GM15510 (cell line): ENCODE data around the gene TNRC6C.

Experiments
- POLR2A ChIP-seq: IDR thresholded peaks from 3 replicates; pipeline ENCODE4 v1.6.1; 2011; ENCODE audit warnings: borderline replicate concordance; ENCODE audit not compliant: insufficient read length; ENCODE audit errors: extremely low read depth

Gene TNRC6C

DNA sequence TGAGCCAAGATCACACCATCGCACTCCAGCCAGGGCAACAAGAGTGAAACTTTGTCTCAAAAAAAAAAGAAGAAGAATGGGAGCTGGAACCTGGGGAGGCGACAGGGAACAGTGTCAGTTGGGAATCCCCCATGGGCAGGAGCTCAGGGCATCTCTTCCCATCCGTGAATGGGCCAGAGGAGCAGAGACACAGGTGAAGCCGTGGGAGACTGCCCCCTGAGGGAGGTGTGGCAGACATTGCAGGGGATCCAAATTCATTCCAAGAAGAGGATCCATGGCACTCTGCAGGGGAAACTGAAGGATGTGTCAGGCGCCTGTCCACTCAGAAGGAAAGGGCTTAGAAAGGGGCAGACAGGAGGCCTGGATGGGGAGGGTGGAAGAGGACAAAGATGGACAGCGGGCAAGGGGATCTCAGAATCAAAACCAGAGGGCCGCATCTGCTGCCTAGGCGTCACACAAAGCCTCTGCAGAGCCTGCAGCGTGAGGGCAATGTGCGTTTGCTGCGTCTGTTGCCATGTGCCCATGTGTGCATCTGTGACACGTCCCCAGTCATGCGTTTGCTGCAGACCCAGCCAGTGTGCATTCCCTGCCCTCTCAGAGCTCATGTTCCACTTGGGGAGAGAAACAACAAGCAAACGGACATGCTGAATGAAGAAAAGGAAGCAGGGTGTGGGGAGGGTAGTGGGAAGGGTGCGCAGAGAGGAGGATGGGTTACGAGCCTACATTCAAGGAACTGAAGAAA, 30.6 kb upstream of the TNRC6C start:
- no peak for TF ChIP-seq POLR2A

DNA sequence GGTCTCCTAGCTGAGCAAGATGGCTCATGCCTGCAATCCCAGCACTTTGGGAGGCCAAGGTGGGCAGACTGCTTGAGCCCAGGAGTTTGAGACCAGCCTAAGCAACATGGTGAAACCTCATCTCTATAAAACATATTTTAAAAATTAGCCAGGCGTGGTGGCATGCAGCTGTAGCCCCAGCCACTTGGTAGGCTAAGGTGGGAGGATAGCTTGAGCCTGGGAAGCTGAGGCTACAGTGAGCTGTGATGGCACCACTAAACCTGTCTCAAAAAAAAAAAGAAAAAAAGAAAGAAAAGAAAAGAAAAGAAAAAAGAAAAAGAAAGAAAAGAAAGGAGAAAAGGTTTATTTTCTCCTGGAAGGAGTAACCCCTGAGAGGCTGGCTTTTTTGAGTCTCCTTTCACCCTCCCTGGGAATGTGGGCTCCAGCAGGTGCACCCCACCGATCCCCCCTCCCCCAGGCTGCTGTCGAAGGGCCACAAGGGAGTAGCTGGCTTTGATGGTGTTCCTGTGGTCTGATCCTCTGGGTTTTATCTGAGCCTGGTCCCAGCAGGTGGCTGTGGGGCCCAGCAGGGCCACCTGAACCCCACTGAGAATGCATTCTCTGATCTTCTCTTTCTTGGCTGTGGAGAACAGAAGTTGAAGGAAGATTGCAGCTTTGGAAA, 29.9 kb upstream of the TNRC6C start:
- TF ChIP-seq POLR2A: no peak

DNA sequence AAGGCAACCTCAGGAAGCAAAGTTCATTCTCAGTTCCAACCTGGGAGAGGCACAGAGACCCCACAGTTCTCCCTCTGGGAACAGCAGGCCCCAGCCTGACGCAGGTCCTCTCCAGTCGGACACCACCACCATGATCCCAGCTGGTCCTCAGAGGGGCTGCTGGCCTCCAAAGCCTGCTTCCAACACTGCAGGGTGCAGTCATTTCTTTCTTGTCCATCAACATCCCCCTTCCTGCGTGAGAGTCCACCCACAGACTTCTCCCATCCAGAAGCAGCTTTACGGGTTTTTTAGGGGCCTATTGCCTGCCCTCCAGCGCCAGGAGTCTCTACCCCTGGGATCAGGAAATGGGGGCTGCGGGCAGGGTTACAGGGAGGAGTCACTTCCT, 29.3 kb upstream of the TNRC6C start:
- no peak for TF ChIP-seq POLR2A

DNA sequence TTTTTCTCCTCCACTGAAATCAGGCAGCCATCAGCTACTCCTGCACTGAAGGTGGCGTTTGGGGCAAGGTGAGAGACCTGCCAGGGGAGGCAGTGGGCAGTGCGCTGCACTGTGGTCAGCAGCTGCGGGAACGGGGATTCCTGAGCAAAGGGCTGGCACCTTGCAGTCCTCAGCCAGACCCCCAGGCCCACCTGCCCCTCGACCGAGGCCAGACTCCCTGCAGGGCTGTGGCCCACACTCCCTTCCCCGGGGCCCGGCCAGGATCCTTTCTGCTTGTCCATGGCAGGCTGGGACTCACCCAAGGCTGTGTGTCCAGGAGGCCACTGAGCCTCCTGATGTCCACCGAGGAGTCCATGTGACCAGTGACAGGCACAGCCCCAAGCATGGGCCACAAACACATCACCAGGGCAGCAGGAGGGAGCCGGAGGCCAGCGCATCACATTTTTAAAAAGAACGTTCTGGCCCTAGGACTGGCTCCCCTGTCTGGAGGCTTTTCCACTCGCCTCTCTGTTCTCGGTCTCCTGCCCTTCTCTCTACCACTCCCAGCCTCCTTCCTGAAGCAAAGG, 28.5 kb upstream of the TNRC6C start:
- TF ChIP-seq POLR2A: no peak

DNA sequence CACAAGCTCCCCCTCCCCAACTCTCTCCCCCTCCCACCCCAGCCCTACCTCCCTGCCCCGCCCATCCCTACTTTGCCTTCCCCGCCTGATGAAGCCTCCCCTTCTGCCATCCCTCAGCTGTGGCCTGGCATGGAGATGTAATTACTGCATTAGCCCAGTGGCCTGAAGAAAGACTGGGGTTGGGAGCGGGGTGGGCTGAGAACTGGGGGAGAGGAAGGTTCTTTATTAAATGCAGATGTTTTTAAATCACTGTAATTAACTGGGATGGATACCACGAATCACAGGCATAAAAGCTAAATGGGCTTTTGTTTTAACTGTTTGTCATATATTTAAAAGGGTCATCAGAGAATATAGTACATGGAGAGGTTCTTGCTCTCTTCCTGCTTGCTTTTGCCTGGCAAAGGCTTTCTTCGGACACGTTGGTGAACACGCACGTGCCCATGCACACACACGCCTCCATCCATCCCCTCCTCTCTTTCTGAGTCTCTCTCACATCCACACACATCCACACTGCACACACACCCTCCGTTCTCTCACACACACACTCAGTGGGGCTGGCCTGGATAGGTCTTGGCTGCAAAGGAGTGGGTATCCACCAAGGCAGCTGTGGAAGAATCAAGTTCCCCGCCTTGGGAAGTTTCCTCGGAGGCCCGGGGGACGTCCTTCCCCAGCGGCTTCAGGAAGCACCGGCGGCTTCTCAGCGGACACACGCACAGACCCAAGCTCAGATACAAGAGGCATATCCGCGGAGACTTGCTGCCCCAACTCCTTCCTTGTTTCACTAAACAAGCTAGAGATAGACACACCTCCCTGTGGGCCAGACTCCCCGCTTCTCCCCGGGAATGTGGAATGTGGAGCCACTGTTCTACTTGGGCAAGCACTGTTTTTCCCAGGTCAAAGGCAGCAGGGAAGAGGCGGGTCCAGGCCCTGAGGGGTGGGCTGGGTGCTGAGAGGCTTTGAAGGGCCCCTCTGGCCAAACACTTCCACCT, 27.4 kb upstream of the TNRC6C start:
- no peak for TF ChIP-seq POLR2A

DNA sequence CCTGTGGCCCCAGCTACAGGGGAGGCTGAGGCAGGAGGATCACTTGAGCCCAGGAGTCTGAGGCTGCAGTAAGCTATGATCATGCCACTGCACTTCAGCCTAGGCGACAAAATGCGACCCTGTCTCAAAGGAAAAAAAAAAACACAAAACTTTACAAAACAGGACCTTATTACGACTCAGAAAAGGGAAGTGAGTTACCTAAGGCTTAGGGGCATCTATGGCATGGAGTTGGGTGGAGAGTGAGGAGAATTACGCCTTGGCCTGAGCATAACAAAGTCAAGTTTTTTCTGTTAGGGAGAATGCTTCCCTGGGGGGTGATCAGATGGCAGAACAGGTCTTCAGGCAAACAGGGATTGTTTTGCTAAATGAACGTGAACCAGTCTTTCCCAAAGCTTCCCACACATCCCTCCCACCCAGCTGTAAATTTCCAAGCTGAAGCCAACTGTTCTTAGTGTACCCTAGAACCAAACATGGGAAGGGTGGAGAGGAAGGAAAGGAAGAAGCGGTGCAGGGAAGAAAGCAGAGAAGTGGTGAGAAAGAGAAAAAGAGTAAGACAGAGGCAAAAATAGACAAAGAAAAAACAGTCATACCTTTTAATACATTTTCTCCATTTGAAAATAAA, 24.6 kb upstream of the TNRC6C start:
- TF ChIP-seq POLR2A: no peak

DNA sequence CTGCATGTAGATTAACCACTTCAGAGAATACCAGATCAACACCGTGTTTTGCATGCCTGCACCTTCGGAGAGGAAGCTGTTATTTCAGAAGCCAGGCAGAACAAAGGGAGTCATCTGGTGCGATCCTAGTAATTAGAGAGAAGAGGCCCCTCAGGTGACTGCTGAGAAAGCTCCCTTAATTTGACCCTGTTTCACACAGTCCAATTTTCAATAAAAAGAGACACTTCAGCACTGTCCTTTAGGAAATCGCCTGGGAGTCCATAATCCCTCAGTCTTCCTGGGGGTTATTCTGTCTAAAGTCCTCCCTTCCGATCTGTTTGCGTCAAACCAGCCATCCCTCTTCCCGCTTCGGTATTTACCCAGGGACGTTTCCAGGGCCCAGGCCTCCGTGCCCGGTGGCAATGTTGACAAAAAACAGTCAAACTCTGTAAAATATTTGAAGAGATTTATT, 23.4 kb upstream of the TNRC6C start:
- TF ChIP-seq POLR2A: no peak

DNA sequence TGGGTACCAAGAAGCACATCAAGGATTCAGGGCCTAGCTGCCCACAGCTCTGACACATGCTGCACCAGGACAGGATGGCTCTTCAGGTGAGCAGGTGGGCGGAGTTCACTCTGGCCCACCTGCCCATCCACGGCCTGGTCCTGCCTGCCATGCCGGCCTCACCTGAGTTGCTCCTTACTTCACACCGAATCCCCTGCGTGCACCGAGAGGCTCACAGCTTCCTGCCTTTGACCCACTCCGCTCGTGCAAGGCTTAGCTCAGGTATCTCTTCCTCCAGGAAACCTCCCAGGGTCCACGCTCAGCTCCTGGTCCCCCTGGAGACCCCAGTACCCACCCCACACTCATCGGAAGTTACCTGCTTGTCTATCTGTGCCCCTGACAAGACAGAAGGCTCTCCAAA, 21.6 kb upstream of the TNRC6C start:
- no peak for TF ChIP-seq POLR2A

DNA sequence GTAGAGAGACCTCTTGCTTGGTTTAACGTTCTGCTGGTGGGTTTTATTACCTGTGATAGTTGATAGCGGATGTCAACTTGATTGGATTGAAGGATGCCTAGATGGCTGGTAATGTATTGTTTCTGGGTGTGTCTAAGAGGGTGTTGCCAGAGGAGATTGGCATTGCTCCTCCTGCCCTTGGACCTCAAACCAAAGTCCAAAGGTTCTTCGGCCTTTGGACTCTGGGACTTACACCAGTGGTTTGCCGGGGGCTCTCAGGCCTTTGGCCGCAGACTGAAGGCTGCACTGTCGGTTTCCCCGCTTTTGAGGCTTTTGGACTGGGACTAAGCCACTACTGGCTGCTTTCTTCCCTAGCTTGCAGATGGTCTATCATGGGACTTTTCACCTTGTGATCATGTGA, 17.5 kb upstream of the TNRC6C start:
- no peak for TF ChIP-seq POLR2A

DNA sequence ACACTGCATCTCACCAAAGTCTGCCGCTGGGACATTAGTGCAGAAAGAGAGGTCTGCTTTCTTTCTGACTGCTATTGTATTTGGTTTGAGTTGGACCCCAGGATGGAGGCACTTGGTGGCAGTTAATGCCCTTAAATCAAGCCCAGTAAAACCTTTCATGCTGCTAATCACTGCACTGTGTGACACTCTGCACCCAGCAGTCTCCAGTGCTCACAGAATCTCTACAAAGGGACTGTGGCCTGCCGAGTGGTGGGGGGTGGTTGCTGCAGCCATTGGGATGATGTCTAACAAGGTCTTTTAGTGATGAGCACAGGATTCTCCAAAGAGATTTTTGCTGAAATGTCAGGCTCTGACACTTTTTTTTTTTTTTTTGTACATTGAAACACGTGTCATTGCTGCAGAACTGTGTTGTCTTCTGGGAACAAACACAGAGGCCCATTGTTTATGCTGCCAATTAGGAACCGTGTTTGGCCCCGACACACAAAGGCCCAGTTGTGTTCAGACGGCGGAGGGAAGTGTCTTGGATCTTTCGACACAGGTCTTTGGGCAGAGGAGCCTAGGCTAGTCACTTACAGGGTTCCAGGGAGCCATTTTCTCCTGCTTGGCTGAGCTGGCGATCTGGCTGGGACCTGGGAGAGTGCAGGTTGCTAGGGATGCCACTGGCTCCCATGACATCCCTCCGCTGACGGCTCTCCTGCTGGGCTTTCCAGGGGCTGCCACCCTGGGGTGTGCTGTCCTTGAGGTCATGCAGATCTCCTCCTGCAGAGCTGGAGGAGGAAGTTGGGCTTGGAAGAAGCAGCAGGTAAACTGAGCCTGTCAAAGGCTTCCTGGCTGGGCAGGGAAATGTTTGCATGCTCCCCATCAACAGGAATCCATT, 16.2 kb upstream of the TNRC6C start:
- no peak for TF ChIP-seq POLR2A

DNA sequence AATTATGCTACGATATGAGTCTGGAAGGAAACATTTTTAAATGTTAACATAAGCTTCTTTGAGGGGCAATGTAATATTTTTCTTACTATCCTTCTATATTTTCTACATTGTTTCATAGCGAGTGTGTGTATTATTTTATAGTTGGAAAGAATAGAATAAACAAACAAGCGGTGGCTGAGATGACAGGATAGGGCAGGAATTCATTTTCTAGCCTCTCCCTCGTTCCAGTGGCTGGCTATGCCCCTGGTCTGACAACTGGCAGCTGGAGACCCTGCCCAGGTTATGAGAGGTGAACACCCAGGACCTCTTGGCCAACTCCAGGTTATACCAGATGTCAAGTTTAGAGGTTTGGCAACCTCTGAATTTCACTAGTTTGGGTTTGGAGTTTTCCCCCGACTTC, 14.5 kb upstream of the TNRC6C start:
- TF ChIP-seq POLR2A: no peak

DNA sequence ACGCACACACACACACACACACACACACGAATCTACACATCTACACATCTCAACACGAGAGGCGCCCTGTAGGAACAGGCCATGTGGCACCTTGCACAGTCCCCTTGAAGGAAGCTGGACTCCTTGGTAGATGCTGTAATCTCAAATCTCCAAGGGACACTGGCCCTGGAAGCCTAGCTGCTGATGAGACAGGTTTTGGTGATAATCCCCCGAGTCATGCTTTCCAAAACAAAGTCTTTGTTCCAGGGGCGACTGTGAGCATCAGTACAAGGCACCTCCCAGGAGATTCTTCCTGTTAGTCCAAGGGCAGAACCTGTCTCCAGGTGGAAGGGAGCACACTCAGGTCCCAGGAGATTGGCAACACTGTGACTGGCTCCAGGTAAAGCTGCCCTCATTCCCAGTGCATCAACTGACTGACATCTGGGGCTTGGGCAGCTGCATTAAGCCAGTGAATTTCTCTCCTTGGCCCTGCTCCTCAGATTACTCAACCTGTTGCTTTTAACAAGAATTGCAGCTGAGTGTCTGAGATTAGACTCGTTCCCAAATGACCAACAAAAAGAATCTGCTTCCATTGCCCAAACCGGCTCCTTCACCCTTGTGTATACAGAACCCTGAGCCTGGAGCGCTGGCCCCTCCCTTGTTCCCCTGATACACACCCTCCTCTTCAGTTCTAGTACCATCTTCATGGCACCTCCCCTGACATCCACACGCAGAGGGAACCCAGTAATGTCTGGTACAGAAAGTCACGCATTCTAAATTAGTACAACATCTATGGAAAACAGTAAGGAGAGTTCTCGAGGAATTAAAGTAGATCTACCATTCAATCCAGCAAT, 13.9 kb upstream of the TNRC6C start:
- no peak for TF ChIP-seq POLR2A
